Vagina (tissue), 2 donors: Measurements from ENCODE around the gene GBX1.

Experiments
- POLR2A ChIP-seq, 2 donors: fragments of 450-650 bp; IDR thresholded peaks; one replicate each; pipeline ENCODE4 v1.6.1; 2017; ENCODE audit warnings: antibody characterized with exemption in 2 of 2, mild to moderate bottlenecking in 2 of 2, moderate library complexity in 2 of 2
- POLR2AphosphoS5 ChIP-seq, 2 donors: sonication (generic); formaldehyde crosslinking; IDR thresholded peaks; one replicate each; pipeline ENCODE4 v1.9.0; 2017; ENCODE audit warnings: antibody characterized with exemption in 2 of 2, mild to moderate bottlenecking in 2 of 2, low read depth in 1 of 2; ENCODE audit not compliant: insufficient read depth in 1 of 2
- TF ChIP-seq, protein P1 (sequence below), 3 experiments: fragments of 450-650 bp in 2 of 3; fragments of 200-600 bp in 1 of 3; sonication (generic) in 1 of 3; IDR thresholded peaks; one replicate each; pipeline ENCODE4 v1.5.1; 2017 to 2019; ENCODE audit warnings: antibody characterized with exemption in 3 of 3, mild to moderate bottlenecking in 2 of 3, moderate library complexity in 2 of 3

DNA sequence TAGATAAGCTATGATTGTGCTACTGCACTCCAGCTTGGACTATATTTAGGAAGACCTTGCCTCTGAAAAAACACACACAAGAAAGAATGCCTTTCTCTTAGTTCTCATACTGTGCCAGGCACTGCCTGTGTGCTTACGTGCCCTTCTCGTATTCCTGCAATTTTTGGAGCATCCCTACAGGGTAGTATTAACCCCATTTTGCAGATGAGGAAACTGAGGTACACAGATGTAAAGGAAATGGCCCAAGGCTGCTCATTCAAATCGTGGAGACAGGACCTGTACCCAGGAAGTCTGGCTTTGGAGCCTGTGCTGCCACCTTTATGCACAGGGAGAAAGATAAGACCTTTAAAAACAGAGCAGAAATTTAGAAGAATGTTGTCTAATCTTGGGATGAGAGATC is 64.5 kb downstream of the GBX1 start:
- TF ChIP-seq, protein P1, sequence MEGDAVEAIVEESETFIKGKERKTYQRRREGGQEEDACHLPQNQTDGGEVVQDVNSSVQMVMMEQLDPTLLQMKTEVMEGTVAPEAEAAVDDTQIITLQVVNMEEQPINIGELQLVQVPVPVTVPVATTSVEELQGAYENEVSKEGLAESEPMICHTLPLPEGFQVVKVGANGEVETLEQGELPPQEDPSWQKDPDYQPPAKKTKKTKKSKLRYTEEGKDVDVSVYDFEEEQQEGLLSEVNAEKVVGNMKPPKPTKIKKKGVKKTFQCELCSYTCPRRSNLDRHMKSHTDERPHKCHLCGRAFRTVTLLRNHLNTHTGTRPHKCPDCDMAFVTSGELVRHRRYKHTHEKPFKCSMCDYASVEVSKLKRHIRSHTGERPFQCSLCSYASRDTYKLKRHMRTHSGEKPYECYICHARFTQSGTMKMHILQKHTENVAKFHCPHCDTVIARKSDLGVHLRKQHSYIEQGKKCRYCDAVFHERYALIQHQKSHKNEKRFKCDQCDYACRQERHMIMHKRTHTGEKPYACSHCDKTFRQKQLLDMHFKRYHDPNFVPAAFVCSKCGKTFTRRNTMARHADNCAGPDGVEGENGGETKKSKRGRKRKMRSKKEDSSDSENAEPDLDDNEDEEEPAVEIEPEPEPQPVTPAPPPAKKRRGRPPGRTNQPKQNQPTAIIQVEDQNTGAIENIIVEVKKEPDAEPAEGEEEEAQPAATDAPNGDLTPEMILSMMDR (IDR thresholded peaks at IDR 0.05), result no peak
- TF ChIP-seq POLR2A (IDR thresholded peaks at IDR 0.05) (no peak), POLR2AphosphoS5 (IDR thresholded peaks at IDR 0.05; ENCODE audit: insufficient read depth in 1 of 2, low read depth in 1 of 2) (no peak)
